Hematopoietic multipotent progenitor cell treated with erythropoietin and hydrocortisone succinate and interleukin-3 and kit ligand, for 15 days (in vitro differentiated cells): ENCODE results near the gene GAPDH.
A peak's percentile ranks its signal among the peaks of the same experiment; 100 is the strongest.
"Not testable (repeated sequence)": the region's sequence is repeated elsewhere in the genome, so short reads cannot be mapped to it uniquely, and the experiment has no call there.

Experiments
- DNase-seq: peaks from one replicate; pipeline ENCODE4 v3.0.0-alpha.2; 2015; ENCODE audit warnings: low spot score

The GAPDH gene

DNA sequence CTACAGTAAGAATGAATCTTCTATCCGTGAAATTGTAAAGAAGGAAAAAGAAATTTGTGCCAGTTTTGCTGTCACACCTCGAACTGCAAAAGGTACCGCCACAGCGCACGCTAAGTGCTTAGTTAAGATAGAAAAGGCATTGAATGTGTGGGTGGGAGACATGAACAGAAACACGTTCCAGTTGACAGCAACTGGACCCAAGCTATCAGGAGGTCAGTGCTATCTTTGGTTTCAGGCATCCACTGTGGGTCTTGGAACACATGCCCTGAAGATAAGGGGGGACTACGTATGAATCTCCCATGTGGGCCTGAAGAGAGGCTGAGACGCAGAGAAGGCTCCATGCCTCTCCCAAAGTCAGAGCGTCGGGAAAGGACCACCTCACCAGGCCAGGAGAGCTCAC, 11.7 kb downstream of the GAPDH start:
- DNase-seq: peak; percentile 29

DNA sequence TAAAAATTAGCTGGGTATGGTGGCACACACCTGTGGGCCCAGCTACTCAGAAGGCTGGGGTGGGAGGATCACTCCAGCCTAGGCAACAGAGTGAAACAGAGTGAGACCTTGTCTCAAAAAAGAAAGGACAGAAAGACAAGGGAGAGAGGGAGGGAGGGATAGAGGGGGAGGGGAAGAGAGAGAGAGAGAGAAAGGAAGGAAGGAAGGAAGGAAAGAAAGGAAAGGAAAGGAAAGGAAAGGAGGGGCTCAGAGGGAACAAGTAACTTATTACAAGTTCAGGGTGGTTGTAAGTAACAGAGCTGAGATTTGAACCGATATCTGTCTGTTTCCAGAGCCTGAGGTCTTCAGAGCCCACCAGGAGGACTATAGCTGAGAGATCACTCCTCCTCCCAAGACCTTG, 13.2 kb downstream of the GAPDH start:
- DNase-seq: no peak

DNA sequence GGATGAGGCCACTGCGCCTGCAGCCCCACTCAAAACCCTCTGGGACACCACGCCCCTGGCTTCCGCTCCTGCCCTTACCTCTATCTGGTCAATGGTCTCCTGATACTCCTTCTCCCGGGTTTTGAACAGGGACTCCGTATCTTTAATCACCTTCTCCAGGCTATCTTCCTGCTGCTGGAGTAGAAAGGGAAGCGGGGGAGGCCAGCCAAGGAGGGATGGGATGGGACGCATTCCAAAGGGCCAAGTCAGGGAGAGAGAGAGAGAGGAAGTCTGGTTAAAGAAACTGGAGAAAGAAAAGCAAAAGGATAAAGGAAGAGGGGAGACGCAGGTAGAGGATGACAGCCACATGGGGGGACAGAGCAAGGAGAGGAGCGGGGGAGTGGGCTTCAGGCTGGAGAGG, 13.7 kb downstream of the GAPDH start:
- DNase-seq: no peak

DNA sequence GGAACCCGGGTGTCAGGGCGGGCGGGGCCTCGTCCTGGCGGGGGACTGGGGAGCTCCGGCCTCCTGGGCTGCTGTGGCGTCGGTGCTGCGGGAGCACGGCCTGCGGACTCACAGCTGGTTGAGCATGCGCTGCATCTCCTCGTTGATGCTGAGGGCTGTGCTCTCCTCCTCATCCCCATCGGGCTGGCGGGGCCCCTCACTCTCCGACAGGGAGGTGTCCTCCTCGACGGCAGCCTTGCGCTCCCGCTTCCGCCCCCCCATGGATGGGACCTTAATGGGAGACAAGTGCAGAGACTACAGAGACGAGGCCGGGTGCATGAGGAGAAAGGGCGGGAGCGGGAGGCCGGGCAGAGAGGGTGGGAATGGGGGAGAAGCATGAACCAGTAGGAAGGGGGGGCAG, 14.2 kb downstream of the GAPDH start:
- no peak for DNase-seq

DNA sequence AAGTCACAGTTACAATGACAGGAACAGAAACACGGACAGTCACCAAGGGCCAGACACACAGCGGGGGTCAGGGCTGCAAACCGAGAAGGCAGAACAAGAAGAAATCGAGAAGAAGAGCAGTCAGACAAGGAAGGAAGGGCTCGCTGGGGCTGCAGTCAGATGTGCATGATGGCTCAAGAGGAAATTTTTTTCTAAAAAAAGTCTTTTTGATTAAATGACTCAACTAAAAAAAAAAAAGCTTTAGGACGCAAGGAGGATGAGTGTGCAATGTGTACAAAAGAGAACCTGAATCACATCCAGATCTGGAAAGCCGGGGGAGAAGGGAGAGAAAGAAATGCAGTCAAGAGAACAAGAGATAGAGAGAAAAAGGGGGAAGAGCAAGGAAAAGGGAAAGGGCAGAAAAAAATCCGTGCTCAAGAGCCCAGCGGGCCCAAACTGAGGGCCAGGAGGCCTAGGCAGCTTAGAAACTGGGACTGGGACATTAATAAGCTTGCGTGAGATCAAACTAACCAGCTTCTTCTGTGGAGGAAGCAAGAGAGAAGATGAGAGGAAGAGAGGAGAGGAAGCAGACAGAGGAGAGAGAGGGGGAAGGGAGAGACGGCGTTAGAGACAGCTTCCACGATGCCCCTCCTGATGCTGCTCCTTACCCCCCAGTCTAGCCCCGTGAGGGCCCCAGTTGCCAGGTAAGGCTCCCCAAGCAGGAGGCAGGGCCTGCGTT, 14.8 kb downstream of the GAPDH start:
- no peak for DNase-seq

DNA sequence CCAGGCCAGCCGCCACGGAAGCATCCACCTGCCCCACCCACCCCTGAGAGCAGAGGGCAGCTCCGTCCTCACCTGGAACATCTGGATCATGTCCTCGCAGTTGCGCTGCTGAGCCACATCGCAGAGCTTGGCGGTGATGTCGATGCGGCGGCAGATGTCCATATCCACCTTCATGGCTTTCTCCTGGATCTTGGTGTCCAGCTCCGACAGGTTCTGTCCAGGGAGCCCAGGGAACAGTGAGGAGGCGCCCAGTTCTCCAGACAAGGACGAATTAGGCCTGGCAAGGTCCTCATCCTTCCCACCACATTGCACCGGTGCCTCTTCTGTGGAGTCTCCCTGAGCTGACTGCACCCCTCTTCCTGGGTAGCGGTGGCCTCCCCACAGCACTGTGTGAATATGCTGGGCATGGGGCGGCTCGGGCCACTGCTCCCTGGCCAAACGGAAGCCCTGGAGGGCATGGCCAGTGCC, 15.4 kb downstream of the GAPDH start:
- no peak for DNase-seq

DNA sequence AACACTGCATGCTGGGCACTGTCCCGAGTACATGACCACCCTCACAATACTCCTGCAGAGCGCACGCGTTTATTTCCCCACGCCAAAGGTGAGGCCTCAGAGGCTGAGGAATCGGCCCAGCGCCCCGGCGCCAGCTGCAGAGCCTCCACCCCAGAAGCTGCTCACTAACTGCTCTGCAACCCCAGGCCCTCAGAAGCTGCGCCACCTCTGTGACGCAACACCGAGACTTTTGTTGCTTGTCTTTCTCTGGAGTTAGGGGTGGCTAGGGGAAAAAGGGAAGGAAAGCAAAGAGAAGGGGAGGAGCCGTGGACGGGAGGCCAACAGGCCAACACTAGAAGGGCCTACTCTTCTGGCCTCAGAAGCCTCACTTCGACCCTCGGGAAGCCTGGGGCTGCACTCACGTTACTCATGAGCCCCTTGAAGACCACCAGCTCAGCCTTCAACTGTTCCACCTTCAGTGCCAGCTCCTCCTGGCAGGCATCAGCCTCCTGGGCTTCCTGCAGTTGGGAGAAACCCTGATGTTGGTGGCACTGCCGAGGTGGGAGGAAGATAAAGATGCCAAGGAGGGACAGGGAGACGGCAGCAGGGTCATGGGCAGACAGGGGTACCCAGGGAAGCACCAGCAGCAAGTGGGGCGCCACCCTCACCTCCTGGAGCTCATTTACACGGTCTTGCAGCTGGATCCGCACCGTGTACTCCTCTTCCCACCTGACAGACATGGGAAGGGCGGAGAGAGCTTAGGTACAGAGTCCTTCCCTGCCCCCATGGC, 16.2 kb downstream of the GAPDH start:
- no peak for DNase-seq

DNA sequence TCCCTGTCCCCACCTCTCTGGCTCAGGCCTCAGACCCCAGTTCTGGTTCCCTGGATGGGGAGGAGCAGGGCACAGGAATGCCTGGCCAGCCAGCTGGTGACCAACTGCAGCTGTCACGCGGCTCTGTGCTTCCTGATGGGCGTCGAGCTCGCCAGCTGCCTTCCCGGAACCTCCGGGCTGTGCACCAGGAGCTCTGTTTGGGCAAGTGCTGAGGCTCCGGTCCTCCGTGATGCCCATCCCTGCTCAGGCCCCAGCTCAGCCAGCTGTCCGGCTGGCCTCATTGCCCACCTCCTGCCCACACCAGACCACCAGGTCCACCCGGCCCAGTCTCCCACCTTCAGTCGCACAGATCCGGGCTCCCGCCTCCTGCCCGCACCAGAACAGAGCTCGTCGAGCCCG, 16.7 kb downstream of the GAPDH start:
- no peak for DNase-seq

DNA sequence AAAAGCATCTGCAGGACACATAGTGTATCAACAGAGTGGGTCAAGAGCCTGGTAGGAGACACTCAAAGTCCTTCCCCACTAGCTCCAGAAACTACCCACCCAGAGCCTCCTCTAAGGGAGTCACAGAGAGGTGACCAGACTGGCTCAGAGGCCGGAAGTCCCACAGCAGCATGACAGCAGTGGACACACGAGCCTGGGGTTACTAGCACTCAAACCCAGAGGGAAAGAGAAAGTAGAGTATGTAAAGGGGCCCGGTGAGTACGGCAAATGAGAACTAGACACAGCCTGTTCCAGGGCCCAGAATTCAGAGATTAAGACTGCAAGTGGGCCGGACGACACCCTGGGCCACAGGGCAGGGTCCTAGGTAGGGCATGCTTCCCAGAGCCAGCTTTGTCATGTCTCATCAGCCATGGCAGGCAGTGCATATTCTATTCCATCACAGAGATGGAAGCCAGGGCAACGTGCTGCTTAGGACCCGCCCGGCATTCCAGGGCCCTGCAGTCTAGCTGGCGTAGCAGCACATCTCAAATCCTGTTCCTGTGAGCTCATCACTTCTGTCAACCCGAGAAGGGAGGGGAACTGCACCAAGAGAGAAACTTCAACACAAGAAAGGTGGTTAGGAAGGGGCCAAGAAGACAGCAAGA, 17.3 kb downstream of the GAPDH start:
- DNase-seq: no peak

DNA sequence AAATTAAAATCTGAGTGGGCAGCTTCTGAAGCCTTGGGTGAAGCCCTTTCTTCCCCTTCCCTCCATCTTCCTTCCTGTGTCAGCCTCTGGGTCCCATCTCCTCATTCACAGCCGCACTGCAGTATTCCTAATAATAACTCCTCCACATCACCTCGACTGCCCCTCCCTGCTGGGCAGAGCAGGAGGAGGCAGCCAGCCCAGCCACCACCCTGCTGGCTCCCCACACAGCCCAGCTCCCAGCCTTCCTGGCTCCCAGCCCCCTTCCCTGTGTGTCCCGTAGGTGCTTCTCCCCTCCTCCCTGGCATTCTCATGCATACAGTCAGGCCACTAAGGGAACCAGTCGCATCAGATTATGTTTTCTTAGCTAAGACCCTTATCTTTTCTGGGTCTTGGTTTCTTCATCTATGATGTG, 17.8 kb downstream of the GAPDH start:
- DNase-seq: no peak

DNA sequence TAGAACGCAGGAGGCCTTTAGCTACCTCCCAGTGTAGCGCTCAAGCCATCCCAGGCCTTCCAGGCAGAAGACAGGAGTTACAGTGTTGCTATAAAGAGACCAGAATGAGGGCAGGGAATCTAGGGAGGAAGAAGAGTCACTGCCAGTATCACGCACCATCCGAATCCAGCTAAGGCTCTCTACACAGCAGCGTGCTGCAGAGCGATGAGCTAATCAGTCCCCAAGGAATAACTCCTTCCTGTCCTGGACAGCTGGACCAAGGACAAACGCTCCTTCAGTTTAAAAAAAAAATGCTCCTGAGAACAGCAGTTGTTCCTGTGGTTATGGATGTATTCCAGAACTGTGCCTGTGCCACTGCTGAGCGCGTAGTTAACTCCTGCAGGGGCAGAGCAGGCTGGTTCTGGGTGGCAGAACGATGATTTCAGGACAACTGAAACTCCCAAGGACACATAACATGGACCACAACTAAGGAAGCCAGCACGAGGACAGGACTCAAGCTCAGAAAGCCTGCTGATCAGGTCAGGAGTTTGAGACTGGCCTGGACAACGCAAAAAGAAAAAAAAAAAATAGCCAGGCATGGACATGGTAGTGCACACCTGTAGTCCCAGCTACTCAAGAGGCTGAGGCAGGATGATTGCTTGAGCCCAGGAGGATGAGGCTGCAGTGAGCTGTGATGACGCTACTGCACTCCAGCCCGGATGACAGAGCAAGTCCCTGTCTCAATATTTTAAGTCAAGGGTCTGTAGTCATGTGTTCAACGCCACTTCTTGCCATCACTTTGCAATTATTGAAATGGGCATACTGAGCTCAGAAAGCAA, 18.9 kb downstream of the GAPDH start:
- DNase-seq: no peak

DNA sequence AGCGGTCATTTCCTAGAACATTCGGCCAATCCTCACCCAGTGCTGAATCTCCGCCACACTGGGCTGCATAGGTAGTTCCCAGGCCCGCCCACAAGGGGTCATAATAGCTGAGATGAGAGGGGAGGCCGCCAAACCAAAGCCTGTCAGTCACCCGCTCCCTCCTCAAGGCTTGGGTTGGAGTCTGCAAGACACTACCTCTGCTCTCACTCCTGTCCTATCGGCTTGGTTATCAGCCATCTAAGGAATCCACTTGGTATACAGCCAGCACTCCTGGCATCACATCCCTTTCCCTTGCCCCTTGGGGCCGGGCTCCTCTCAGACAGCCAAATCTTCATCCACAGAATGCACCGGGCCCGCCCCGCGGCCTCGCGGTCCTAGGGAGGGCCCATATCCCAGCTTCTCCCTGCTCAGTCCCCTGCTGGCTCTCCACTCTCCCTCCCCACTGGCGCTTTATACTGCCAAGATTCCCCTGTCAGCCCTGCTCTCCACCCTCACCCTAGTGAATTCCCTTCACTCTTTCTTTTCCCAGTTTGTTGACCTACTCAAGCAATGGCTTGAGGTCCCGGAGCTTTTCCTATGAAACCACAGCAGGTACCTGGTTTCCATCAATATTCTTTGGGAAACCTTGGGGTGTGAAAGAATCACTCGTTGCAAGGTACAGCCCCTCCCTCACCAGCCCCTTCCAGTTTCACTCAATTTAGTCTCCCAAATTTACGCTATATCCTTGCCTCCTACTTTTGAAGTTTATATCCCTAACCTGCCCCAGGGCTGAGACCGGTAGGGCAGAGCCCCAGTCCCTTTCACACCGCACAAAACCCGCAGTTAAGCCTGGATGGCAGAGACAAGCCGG, 20.1 kb downstream of the GAPDH start:
- peak; percentile 73 for DNase-seq

DNA sequence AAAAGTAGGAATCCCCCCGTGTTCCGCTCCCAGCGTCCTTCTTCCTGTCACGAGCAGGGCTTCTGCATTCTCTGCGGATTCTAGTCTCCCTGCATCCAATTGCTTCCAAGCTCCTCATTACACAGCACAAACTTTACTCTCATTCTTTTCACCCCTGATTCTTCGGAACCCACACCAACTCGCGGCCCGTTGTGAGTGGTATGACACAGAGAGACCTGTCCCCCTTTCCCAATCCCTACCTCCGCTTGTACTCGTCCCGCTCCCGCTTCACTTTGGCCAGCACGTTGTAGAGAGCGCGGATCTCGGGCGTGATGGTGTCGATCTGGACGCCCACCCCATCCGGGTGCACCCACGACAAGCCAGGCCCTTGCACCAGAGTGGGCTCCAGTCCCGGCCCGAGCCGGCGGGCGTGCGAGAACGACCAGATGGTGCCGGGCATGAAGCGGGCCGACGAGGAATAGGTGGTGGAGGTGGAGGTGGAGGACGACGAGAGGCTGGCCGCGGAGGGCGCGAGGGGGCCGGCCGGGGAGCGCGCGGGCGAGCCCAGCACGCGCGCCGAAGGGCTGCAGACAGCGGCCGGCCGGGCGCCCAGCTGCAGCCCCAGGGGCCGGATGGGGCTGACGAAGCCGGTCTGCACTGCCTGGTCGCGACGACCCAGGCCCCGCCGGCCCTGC, 20.8 kb downstream of the GAPDH start:
- DNase-seq: no peak

DNA sequence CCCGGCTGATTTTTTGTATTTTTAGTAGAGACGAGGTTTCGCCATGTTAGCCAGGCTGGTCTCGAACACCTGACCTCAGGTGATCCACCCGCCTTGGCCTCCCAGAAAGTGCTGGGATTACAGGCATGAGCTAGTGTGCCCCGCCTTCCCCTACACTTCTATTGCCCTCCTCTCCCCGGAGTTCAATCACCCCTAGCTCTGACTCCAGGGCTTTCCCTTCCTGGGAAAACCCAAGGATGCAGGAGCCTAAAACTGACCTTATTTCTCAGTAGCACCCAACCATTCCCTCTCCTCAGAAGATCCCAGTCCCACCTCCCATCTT, 22.1 kb downstream of the GAPDH start:
- not testable (repeated sequence) for DNase-seq

DNA sequence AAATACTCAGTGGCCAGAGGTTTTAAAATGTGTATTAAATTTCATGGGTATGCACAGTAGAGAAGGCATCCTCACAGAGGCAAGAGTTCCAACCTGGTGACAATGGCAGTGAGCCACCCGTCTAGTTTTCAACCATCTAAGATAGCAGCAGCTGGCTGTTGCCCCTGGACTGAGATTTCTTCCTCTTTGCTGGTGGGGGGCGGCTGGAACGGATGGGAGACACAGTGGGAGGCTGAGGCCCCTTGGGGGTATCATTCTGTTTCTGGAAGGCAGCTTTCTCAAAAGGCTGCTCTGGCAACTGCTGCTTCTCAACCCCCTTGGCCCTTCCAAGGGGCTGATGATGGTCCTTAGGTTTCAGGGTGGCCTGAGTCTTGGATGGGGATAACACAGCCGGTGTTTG, 22.5 kb downstream of the GAPDH start:
- DNase-seq: no peak

DNA sequence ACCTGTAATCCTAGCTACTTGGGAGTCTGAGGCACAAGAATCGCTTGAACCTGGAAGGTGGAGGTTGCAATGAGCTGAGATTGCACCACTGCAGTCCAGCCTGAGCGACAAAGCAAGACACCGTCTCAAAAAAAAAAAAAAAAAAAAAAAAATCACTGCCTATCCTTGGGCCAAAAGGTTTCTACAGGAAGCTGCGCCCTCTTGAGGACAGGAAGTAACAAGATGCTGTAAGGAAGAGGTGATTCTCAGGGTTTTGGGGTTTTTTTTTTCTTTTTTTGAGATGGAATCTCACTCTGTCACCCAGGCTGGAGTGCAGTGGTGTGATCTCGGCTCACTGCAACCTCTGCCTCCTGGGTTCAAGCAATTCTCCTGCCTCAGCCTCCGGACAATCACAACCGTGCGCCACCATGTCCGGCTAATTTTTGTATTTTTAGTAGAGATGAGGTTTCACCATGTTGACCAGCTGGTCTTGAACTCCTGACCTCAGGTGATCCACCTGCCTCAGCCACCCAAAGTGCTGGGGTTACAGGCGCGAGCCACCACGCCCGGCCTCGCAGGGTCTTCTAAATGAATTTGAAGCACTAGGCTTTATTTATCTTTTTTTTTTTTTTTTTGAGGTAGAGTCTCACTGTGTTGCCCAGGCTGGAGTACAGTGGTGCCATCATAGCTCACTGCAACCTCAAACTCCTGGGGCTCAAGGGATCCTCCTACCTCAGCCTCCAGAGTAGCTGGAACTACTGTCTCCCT, 23.9 kb downstream of the GAPDH start:
- peak; percentile 59 for DNase-seq

DNA sequence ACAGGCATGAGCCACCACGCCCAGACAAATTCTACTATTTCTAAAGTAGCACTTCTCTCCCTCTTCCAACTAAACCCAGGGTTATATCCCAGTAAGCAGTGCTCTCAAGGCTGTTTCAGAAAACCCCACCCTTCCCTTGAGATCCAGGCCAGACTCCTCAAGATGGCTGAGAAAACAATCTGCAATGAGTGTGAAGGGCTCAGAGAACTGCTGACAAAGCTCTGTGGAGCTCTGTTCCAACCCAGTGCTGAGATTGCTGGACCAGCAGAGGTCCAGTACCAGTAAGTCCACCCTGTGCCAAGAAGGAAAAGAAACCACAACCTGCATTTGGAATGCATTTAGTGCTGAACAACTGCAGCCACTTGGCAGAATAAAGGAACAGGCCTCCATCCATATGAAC, 25.2 kb downstream of the GAPDH start:
- no peak for DNase-seq

DNA sequence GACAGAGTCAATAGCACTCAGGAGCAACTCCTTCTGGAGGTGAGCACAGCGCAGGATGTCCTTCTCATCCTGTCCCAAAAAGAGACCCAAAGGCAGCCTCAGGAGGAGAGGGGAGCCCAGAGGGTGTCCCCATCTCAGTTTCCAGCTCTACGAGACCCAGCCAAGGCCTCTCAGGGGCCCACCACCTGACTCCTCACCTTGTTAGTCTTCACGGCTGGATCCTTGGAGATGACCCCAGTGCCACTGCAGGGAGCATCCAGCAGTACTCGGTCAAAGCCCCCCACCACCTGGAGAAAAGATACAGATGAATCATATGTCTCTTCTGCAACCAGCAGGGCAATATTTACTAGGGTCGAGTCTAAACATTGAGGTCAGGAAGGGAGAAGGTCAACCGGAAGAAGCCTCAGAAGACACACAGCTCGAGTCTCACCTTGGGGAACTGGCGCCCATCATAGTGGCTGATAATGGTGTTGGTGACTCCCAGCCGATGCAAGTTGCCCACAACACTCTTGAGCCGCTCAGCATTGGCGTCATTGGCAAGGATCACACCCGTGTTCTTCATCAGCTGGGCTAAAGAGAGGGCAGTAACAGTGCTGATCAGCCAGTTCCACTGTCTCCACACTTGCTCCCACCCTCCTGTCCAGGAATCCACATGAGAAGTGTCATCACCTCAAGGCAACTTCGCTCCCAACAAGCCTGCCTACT, 26.3 kb downstream of the GAPDH start:
- no peak for DNase-seq

DNA sequence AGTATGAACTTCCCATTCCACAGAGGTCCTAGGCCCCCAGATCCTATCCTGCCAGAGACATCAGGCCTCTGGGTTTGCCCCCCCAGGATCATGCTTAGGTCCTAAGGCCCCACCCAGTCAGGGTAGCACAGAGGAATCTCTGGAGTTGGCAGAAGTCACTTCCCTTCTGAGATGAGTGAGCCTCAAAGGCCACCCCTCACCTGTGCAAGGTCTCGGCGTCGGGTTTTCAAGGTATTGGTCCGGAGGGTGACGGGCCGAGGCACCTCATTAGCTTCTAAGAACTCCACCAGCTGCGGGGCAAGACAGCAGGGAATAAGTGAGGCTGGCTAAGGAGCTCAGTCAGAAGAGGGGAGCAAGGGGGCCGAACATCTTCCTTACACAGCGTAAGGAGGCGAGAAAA, 28.6 kb downstream of the GAPDH start:
- no peak for DNase-seq
